ENCODE data around the gene SCN4A.
"Not testable (repeated sequence)": the region's sequence is repeated elsewhere in the genome, so short reads cannot be mapped to it uniquely, and the experiment has no call there.

SCN4A gene

DNA sequence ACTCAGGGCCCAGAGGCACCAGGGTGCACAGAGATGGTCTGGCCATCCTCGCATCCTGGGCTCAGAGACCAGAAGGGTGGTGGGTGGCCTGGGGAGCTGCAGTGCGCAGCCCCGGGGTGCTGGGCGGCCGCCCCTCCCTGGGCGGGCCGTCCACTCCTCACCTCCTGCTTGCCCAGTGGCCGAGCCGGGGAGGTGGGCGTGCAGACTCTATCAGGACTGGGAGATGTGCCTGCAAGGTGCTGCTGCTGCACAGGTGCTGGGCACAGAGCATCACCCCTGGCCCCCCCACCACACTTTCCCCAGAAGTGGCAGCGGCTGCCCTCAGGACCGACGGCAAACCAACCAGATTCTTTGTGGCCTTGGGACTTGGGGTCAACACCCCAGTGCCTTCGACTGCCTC, at the start of gene SCN4A:
Gene SCN4A, minus strand, starts transcription at position 123 of the 400 bp plus-strand sequence. Its CDS starts 77 bp downstream, at position 46.
- DNase-seq (ENCODE audit: low read depth): no peak

DNA sequence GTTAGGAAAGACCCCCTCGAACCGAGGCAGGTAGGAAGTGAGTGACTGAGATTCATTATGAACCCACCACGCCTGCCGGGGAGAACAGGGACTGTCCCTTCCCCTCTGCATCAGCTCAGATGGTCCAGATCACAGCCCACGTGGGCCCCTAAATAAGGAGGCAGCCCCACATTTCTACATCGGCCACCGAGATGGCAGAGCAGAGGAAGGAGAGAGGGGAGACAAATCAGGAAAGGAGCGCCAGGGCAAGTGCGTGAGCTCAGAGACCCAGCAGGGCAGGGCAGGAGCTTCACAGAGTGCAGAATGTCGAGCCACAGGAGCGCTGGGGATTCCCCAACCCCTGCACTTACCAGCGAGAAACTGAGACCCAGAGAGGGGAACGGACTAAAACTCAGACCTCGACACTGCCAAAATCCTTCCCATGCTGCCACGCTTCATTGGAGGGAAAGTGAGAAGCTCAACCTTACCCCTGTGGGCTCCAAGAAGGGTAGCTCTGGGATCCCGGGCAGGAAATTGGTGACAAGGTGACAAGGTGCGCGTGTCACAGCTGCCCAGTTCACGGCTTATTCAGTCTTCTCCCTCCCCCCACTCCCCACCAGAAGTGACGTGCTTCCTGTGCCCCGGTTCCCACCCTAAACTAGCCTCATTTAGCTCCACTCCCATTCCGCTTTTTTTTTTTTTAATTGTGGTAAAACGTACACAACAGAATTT, 47.5 kb upstream of the SCN4A start, which contains the start of gene ICAM2:
Gene ICAM2, minus strand, starts transcription at position 578 of the 711 bp plus-strand sequence. CDS start 13,942 bp downstream, outside the sequence.
- no peak for DNase-seq (ENCODE audit: low read depth)

DNA sequence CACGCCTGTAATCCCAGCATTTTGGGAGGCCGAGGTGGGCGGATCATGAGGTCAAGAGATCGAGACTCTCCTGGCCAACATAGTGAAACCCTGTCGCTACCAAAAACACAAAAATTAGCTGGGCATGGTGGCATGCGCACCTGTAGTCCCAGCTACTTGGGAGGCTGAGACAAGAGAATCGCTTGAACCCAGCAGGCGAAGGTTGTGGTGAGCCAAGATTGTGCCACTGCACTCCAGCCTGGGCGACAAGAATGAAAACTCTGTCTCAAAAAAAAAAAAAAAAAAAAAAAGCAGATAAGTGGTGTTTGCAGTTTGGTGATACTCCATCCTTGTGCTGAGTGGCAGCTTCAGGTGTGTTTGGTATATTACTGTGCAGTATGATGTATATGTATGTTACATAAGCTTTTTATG, 46.8 kb upstream of the SCN4A start:
- DNase-seq (ENCODE audit: low read depth): not testable (repeated sequence)

DNA sequence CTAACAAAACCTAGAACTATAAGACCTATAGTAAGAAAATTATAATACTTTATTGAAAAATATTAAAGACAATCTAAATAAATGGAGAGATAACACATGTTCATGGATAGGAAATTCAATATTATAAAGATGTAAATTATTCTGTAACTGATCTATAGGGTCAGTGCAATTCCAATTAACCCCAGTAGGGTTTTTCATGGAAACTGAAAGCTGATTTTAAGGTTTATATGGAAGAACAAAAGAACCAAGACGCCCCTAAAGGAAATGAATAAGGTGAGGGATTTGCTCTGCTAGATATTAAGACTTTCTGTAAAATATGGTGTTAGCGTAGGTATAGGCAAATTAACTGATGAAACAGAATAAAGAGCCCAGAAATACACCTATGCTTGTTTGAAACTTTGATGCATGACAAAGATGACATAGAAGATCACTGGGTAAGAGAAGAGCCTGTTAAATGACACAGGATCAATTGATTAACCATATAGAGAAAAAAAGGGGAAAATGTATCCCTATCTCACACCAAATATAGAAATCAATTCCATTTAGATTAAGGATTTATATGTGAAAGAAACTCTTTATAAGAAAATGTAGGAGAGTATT, 44.8 kb upstream of the SCN4A start:
- DNase-seq (ENCODE audit: low read depth): no peak

DNA sequence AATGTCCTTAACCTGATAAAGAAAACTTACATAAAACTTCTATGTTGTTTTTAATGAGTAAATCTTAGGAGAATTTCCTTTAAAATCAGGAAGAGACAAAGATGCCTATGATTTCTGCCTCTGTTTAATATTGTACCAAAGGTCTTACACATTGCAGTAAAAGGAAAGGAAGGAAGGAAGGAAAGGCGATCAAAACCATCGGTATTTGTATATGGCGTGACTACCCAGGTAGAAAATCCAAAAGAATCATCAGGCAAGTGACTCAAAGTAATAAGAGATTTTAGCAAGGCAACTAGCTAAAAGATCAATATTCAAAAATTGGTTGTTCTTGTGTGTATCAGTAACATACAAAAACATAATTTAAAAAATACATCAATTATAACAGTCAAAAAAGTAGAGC, 44.3 kb upstream of the SCN4A start:
- no peak for DNase-seq (ENCODE audit: low read depth)

DNA sequence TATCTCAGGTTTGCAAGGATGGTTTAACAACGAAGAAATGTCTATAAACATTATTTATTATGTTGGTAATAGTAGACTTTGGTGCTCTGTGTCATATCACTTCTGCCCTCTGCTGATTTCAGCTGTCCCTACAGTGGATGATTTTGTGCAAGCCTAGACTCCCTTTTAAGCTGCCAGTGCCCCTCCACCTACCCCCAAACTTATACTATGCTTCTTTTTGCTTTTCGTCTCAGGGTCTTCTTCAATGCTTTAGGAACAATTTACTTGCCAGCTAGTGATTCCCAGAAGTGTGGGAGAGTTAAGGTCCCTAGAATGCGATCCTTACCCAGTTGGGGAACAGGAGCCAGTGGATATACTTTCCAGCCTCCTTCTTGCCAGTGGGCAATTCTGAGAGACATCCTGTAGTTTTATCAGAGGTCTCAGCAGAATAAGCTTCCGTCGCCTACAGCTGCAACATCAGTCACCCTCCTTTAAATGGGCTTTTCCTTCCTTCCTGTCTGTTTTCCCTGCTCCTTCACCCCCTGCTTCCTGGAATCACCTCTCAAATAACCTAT, 43.6 kb upstream of the SCN4A start:
- DNase-seq (ENCODE audit: low read depth): no peak

DNA sequence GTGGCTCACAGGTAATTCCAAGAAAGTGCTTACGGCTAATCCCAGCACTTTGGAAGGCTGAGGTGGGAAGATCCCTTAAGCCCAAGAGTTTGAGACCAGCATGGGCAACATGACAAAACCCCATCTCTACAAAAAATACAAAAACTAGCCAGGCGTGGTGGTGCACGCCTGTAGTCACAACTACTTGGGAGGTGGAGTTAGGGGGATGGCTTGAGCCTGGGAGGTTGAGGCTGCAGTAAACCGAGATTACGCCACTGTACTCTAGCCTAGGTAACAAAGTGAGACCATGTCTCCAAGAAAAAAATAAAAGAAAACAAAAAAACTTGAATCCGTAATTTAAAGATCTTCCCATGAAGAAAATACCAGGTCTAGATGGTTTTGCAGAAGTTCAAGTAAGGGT, 42.7 kb upstream of the SCN4A start:
- no peak for DNase-seq (ENCODE audit: low read depth)

DNA sequence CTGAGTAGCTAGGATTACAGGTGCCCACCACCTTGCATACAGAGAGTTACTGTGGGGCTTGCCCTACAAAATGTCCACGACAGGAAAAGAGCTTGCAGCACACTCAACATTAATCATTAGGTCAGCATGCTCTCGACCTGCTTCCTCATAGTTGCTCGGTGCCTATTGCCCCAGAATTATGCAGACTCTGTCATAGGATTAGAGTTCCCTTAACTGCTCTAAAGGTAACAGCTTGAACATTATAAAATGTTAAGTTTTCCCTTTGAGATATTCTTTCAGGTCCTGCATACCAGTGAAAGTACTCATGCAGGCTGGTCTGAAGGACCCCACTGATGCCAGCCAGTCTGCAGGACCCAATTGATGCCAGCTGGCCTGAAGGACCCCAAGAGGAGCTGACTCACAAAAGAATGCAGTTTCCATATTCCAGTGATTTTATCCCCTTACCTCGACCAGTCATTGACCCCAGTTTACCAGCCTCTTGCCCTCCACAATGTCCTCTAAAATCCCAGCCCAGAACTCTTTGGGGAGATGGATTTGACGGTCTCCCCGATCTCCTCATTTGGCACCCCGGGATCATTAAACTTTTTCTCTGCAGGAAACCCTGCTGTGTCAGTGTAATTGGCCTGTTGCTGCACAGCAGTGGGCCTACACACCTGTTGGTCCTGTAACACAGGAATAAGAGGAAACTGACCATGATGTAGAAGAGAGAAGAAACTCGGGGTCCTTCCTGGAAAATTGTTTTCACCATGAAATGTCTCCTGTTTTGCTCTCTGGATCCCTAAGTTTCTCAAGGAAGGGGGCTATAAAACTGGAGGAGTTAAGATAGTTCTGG, 37.1 kb upstream of the SCN4A start:
- DNase-seq (ENCODE audit: low read depth): peak; percentile 36

DNA sequence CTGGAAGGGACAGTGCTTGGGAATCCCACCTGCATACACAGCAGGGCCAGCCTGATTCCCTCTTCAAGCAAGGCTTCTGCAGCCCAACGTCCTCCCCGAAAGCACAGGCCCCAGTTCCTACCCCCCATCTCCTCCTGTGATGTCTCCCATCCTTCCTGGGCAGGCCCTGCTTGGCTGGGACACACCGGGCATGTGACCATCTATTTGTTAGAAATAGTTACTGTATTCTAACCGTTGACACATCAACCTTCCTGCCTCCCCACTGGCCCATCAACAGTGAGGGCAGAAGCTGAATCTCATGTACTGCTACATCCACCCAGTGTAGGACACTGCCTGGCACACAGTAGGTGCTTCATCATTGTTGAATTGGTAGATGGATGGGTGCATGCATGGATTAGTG, 36.1 kb upstream of the SCN4A start:
- DNase-seq (ENCODE audit: low read depth): no peak

DNA sequence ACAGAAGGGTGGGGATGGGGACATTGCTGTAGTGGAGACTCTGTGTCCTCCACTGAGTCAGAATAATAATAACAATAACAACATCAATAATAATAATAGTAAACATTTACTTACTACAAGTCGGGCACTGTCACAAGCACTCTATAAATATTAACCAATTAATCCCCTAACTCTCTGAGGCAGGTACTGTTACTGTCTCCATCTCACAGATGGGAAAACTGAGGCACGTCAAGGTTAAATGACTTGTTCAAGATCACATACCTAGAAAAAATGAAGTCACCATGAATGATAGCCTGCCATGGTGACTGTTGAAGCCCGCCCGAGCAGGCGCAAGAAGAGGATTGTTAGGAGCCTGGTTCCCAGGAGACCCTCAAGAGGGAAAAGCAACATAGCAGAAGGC, 35.6 kb upstream of the SCN4A start:
- no peak for DNase-seq (ENCODE audit: low read depth)

DNA sequence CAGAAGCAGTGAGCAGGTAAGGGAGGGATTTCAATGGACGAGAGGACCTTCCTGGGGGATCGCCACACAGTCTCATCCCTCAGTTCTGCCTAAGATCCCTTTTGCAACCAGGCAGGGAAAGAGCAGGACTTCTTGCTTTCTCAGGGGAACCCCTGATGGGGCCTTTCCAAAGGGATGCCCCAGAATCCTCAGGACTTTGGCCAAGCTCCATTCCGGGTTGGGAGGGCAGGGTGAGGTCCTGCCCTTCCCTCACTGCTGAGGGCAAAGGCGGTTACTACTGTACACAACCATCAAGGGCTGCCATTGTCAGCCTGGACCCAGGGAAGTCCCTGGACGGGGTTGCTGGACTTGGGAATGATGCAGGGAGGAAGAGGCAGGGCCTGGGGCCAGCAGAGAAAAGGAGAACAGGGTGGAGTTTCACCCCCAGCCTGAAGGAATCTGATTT, 35.1 kb upstream of the SCN4A start:
- DNase-seq (ENCODE audit: low read depth): no peak

DNA sequence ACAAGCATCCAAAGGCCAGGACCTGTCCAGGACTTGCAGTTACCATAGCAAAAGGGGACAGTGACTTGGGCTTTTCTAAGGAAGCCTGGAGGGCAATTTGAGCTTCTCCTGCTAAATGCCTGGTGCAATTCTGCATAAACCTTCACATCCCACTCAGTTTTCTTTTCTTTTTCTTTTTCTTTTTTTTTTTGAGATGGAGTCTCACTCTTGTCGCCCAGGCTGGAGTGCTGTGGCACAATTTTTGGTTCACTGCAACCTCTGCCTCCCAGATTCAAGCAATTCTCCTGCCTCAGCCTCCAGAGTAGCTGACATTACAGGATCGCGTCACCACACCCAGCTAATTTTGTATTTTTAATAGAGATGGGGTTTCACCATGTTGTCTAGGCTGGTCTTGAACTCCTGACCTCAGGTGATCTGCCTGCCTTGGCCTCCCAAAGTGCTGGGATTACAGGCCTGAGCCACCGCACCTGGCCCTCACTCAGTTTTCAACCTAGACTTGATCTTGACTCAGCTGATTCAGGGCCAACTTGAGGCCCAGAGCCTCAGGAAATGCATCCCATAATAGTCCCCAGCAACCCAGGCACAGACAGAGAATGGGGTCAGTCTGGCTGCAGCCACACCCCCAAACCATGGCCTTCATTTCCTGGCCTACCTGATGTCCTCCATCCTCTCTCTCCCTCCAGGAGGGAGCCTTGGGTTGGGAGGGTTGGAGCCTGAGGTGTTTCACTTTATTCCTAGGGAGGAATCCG, 34.5 kb upstream of the SCN4A start:
- not testable (repeated sequence) for DNase-seq (ENCODE audit: low read depth)

DNA sequence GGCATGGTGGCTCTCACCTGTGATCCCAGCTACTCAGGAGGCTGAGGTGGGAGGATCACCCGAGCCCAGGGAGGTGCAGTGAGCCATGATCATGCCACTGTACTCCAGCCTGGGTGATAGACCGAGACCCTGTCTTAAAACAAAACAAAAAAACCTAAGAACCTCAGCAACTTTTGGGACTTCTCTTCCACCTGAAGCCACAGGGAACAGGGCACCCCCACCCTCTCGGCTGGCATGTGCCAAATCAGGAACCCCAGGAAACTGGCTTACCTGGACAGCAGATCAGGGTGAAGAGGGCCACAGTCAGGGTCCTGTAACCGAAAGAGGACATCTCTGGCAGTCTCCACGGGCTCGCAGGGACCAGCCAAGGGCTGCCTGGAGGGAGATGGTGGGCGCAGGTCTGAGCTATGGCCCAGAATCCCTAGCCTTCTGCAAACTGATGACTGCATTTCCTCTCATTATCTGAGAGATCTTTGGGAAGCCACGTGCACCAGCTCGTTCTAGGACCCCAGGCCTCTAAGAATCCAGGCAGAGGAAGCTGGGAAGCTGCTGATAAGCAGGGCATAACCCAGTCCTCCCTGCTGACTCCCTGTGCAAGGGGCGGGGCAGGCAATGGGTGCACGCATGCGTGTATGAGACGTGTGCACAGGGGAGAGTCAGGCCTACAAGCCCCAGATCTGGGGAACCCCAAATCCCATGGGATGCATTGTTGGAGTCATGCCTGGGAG, 33.8 kb upstream of the SCN4A start:
- no peak for DNase-seq (ENCODE audit: low read depth)

DNA sequence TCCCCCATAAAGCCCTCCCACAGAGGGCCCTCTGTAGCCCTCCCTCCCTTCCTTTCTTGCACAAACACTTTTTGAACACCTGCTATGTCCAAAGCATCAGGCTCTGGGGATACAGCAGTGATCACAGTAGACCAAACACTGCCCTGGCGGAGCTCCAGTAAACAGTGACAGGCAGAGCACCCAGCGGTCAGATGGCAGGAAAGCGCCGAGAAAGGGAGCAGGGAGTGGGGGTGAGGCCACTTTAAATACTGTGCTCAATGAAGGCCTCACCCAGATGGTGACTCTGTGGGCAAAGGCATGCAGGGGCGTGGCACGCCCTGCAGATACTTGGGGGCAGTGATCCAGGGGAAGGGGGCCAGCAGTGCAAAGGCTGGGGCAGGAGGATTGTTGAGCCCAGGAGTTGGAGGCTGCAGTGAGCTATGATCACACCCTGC, 33.0 kb upstream of the SCN4A start:
- DNase-seq (ENCODE audit: low read depth): peak; percentile 20

DNA sequence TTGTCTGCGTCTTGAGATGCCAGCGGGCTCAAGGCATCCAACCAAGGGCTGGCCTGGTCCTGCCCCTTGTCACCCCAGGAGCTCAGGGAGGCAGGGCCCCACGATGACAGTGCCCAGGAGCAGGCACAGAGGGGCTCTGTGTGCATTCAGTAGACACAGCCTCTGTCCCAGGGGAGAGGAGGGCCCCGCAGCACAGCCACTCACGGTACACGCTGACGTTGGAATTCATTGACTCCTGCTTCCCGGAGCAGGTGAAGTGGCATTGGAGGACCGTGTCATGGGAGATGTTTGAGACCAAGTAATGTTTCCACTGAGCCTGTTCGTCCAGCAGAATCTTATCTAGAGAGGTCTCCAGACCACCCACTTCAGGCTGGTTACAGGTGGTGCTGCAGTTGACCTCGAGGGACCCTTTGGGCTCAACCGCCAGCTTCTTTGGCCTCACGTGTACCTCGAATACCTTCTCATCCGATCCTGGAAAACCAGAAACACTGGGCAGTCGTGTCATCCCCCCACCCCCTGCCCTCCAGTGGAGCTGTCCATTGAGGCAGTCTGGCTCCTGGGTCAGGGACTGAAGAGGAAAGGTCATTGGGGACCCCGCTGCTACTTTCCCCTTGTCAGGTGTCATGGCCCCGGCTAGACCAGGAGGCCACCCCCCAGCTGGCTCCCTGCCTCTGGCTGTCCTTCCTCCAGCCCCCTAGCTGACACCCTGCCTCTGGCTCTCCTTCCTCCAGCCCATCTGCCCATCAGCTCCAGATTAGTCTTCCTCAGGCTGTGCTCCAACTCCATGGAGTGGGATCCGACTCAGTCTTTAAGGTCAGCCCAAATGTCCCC, 32.4 kb upstream of the SCN4A start:
- DNase-seq (ENCODE audit: low read depth): no peak

DNA sequence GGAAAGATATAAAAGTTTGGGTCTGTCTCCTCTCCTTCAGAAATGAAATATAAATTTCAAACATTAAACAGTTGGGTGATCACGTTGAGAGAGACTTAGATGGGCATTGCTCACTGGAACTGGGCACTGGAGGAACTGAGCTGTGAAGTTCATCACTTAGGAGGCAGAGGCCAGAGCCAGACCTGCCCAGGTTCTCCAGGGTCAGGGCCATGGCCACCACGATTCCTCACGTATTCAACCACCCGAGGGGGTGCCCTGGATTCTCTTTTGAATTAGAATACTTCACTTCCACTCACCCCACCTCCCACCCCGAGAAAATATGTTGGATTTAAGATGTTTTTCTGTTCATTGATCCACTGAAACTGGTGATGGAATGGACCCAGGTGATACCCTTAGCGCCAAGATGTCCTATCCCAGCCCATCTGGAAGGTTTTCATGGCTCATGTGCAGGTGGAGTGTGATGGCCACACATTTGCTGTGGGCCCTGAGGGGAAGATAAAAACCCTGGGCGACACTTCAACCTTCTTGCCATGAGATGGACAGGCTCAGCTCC, 31.6 kb upstream of the SCN4A start:
- DNase-seq (ENCODE audit: low read depth): no peak

DNA sequence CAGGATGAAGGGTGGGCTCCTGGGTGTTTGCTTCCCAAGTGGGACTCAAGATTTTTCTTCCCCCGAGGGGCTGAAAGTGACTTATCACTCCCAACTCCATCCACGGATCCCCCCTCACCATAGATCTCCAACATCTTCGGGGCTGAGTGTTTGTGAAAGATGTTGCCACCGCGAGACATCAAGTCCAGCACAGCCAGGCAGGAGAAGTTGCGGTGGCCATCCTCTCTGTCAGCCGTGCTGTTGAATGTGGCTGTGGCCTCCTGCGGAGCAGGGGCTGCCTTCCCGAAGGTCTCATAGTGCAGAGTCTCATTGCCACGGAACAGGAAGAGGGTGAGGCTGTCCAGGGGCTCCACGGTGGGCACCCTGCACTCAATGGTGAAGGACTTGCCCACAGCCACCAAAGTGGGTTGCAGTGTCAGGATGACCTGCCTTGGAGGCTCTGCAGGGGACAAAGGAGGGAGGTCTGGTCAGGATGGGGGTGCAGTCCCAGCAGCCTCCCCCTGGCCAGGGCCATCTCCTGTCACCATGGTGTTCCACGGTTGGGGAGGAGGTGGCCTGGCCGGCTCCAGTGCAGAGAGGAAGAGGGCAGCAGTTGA, 30.9 kb upstream of the SCN4A start:
- DNase-seq (ENCODE audit: low read depth): no peak

DNA sequence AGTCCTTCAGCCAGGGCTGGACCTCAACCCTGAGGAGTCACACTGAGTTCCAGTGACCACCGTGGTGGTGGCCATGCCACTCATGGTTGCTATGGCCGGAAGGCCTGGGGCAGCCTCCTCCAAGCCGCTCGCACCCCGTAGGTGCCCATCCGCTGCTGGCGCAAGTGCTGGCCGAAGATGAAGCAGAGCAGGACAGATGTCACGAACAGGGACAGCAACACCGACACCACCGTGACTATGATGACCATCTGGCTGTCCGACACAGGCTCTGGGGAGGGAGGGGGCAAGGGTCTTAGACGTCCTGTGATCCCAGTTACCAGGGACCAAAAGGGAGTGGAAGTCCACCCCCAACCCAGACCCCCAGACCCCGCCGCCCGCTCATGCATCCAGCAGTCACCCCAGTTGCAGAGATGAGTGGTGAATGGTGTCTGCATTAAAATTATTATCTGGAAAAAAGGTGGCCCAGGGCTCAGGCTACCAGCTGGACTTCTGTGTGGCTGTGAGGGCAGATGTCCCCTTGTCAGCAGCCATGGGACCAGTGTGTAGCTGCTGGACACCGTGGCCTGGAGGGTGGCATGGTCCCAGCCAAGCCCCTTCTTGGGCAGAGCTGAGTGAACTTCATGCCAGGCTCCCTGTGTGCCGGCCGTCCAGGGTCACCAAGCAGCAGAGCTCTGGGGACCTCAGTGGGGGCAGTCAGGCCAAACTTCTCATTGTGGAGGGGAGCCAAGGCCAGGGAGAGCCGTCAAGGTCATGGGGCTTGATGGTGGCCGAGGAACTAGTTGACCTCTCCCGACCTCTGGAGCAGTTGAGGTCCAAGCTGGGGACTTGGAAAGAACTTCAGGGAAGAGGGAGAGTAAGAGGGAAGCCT, 30.2 kb upstream of the SCN4A start:
- no peak for DNase-seq (ENCODE audit: low read depth)

Measured in EH (cell line).